ENCODE measurements around the gene DACH1. TPM values are rescaled to one million over a fixed set of nuclear protein-coding genes. Genes with fewer than 3 reads are reported as not detected.

DACH1 gene
- total RNA-seq, 4 donors from 2014 or later = 0.08 to 2.3 (median 0.71) TPM

- intact Hi-C loops (cut with DNase I) = no loop called here
- no peak for TF ChIP-seq CTCF (IDR thresholded peaks at IDR 0.05)
- no peak for TF ChIP-seq POLR2A (IDR thresholded peaks at IDR 0.05)
- no peaks in the 10 kb centered on the region for H3K36me3 ChIP-seq
- no peak for DNase-seq
- no peak overlapping the region for H3K4me3 ChIP-seq
- no peaks in the 10 kb centered on the region for H3K27me3 ChIP-seq
- H3K9me3 ChIP-seq = no peaks in the 10 kb centered on the region
- 68 to 73% methylated on average over 4 of the region's 4 CpGs for WGBS, 2 donors
- H3K27ac ChIP-seq = no peak overlapping the region
- no peaks in the 10 kb centered on the region for H3K4me1 ChIP-seq
These were observed 114.1 kb downstream of the DACH1 start for GRCh38 chr13:71752775-71753513.

GRCh38 chr13:71751073-71751472 is 115.9 kb downstream of the DACH1 start:
- H3K4me3 ChIP-seq = peak overlapping the region in 1 of 4 donors; percentile 10
- TF ChIP-seq CTCF (IDR thresholded peaks at IDR 0.05) = no peak
- TF ChIP-seq POLR2A (IDR thresholded peaks at IDR 0.05) = no peak
- 48 to 59% methylated on average over 1 of the region's 1 CpG for WGBS, 2 donors
- H3K27me3 ChIP-seq = no peaks in the 10 kb centered on the region
- intact Hi-C loops (cut with DNase I) = no loop called here
- no peaks in the 10 kb centered on the region for H3K9me3 ChIP-seq
- peak overlapping the region in 2 of 4 donors; percentile 7 to 17 for H3K27ac ChIP-seq
- H3K36me3 ChIP-seq = no peaks in the 10 kb centered on the region
- no peaks in the 10 kb centered on the region for H3K4me1 ChIP-seq
- DNase-seq = no peak

GRCh38 chr13:71730267-71730666 is 136.7 kb downstream of the DACH1 start:
- no peaks in the 10 kb centered on the region for H3K36me3 ChIP-seq
- H3K9me3 ChIP-seq = no peaks in the 10 kb centered on the region
- no peaks in the 10 kb centered on the region for H3K27me3 ChIP-seq
- WGBS, 2 donors = 94 to 95% methylated on average over 1 of the region's 1 CpG
- H3K27ac ChIP-seq = no peak overlapping the region
- no peak for DNase-seq
- no peaks in the 10 kb centered on the region for H3K4me1 ChIP-seq
- TF ChIP-seq CTCF (IDR thresholded peaks at IDR 0.05) (no peak), POLR2A (IDR thresholded peaks at IDR 0.05) (no peak)
- intact Hi-C loops (cut with DNase I) = no loop called here
- no peak overlapping the region for H3K4me3 ChIP-seq

DNA sequence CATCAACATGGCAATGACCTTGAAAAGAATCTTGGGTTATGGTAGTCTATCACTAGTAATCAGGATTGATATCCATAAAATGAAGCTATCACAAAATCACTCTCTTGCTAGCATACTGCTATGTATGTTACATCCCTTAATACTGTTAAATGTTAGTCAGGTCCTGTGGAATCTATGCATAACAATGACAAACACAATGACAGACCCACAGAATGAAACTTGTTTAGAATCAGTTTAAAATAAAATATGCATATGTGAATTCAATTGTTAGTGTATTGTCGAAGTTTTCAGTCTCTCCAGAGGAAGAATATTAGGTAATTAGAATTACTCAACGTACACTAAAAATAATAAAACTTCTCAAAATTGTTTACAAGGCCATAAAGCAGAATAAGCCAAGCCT is 137.6 kb downstream of the DACH1 start:
- intact Hi-C loops (cut with DNase I) = no loop called here
- Histone ChIP-seq H3K36me3 (no peaks in the 10 kb centered on the region), H3K27me3 (no peaks in the 10 kb centered on the region), H3K4me1 (no peaks in the 10 kb centered on the region), H3K9me3 (no peaks in the 10 kb centered on the region), H3K27ac (no peak overlapping the region), H3K4me3 (no peak overlapping the region)
- no peak for DNase-seq
- TF ChIP-seq CTCF (IDR thresholded peaks at IDR 0.05) = no peak
- WGBS, 2 donors = 55 to 60% methylated on average over 2 of the region's 2 CpGs

DNA sequence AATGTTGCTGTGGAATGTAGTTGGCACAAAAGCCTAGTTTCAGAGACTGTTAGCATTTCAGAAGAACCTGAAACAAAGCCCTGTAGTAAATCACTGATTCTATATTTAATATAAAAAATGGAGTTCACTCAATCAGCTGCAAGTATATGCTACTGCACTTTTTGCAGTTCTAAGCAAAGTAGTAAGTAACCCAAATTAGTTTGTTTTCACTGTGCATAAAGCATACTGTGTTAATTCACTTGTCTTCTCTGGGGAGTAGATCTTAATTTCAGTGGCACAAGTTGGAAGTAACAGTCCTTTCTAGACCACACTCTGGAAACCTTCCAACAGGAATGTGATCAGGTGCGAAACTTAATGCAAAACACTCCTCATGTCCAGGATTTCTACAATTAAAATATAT is 139.3 kb downstream of the DACH1 start:
- H3K36me3 ChIP-seq = no peaks in the 10 kb centered on the region
- H3K4me3 ChIP-seq = no peak overlapping the region
- 88 to 93% methylated on average over 1 of the region's 1 CpG for WGBS, 2 donors
- DNase-seq = no peak
- no peaks in the 10 kb centered on the region for H3K9me3 ChIP-seq
- no peak overlapping the region for H3K27ac ChIP-seq
- no peaks in the 10 kb centered on the region for H3K4me1 ChIP-seq
- TF ChIP-seq POLR2A (IDR thresholded peaks at IDR 0.05) = no peak
- TF ChIP-seq CTCF (IDR thresholded peaks at IDR 0.05) = no peak
- H3K27me3 ChIP-seq = no peaks in the 10 kb centered on the region
- intact Hi-C loops (cut with DNase I) = no loop called here

Measured in esophagus squamous epithelium (tissue), 5 donors.